22Rv1 (cell line): ENCODE measurements around the gene PRPF18.

Experiments used
- ZFX ChIP-seq: fragments of 450-650 bp; IDR thresholded peaks from 2 replicates; pipeline ENCODE4 v1.6.1; 2017; ENCODE audit warnings: antibody characterized with exemption, borderline replicate concordance
- TF ChIP-seq, protein P1 (sequence below): fragments of 450-650 bp; IDR thresholded peaks from 2 replicates; pipeline ENCODE4 v1.5.1; 2017; ENCODE audit warnings: mild to moderate bottlenecking

DNA sequence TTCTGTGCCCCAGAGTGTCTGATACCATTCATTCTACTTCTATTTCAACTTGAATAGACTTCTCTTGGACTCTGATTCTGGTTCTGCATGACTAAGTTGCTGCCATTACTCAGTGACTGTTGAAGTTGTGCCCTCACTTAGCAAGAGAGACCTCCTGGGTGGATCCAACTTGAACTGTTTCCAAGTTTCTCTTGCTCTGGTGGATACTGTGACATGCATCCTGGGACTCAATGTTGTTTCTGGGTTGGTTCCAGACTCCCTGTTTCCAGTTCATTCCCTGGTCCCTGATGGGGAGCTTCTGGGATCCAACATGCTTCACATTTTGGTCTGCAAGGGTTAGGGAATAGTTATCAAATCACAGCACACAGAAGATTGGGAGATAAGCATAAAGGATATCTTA lies 26.2 kb upstream of the PRPF18 start:
- TF ChIP-seq, protein P1, sequence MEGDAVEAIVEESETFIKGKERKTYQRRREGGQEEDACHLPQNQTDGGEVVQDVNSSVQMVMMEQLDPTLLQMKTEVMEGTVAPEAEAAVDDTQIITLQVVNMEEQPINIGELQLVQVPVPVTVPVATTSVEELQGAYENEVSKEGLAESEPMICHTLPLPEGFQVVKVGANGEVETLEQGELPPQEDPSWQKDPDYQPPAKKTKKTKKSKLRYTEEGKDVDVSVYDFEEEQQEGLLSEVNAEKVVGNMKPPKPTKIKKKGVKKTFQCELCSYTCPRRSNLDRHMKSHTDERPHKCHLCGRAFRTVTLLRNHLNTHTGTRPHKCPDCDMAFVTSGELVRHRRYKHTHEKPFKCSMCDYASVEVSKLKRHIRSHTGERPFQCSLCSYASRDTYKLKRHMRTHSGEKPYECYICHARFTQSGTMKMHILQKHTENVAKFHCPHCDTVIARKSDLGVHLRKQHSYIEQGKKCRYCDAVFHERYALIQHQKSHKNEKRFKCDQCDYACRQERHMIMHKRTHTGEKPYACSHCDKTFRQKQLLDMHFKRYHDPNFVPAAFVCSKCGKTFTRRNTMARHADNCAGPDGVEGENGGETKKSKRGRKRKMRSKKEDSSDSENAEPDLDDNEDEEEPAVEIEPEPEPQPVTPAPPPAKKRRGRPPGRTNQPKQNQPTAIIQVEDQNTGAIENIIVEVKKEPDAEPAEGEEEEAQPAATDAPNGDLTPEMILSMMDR, result no peak
- no peak for TF ChIP-seq ZFX
